Colonic mucosa (tissue), 4 donors: ENCODE measurements around the gene FBXW2. TPM values are rescaled to one million over a fixed set of nuclear protein-coding genes. Genes with fewer than 3 reads are reported as not detected.

Experiments used
- DNase-seq: peaks from one replicate; pipeline ENCODE4 v3.0.0-alpha.2; 2020
- H3K27ac ChIP-seq: fragments of 200-600 bp; one replicate; pipeline ENCODE4 v1.8.0; 2021
- H3K27me3 ChIP-seq: fragments of 200-600 bp; one replicate; pipeline ENCODE4 v1.8.0; 2021
- H3K36me3 ChIP-seq: fragments of 200-600 bp; one replicate; pipeline ENCODE4 v1.8.0; 2021
- H3K4me1 ChIP-seq: fragments of 200-600 bp; one replicate; pipeline ENCODE4 v1.8.0; 2021; ENCODE audit warnings: mild to moderate bottlenecking
- H3K4me3 ChIP-seq: fragments of 200-600 bp; one replicate; pipeline ENCODE4 v1.8.0; 2021
- H3K9ac ChIP-seq, 2 donors: one replicate each; pipeline ENCODE4 v1.7.0; 2013; ENCODE audit warnings: control low read depth in 2 of 2, low read depth in 2 of 2, low read length in 2 of 2
- H3K9me3 ChIP-seq: fragments of 200-600 bp; one replicate; pipeline ENCODE4 v1.8.0; 2021
- intact Hi-C: fragments of 100-400 bp; cut with DNase I; formaldehyde crosslinking; loops from one replicate; pipeline ENCODE4 v1.14.1; 2022
- total RNA-seq, 2 donors: library from RNA; stranded (reverse); fragmentation: NEBNext Ultra II Directional in 1 of 2; extraction: Animal tissue kit (Norgen Biotek cat#: 25700) in 1 of 2; gene quantifications; one replicate each; pipeline ENCODE4 v1.2.1, GENCODE V29; 2021
- TF ChIP-seq, protein P1 (sequence below): fragments of 200-600 bp; IDR thresholded peaks from one replicate; pipeline ENCODE4 v1.8.0; 2022; ENCODE audit warnings: antibody characterized with exemption, mild to moderate bottlenecking
- donor health status: healthy.
- donor health status: DM: no; HTN: no; CAD: no.
- donor health status: DM: no; HTN: no; CAD: no.

Gene FBXW2
- total RNA-seq, 2 donors from 2014 or later = 52.1 to 53.5 TPM

- TF ChIP-seq, protein P1, sequence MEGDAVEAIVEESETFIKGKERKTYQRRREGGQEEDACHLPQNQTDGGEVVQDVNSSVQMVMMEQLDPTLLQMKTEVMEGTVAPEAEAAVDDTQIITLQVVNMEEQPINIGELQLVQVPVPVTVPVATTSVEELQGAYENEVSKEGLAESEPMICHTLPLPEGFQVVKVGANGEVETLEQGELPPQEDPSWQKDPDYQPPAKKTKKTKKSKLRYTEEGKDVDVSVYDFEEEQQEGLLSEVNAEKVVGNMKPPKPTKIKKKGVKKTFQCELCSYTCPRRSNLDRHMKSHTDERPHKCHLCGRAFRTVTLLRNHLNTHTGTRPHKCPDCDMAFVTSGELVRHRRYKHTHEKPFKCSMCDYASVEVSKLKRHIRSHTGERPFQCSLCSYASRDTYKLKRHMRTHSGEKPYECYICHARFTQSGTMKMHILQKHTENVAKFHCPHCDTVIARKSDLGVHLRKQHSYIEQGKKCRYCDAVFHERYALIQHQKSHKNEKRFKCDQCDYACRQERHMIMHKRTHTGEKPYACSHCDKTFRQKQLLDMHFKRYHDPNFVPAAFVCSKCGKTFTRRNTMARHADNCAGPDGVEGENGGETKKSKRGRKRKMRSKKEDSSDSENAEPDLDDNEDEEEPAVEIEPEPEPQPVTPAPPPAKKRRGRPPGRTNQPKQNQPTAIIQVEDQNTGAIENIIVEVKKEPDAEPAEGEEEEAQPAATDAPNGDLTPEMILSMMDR = no peak
- DNase-seq = no peak
- Histone ChIP-seq H3K27ac (no peak overlapping the region), H3K9me3 (no peaks in the 10 kb centered on the region), H3K9ac (no peak overlapping the region), H3K4me1 (no peaks in the 10 kb centered on the region), H3K36me3 (no peaks in the 10 kb centered on the region), H3K27me3 (no peaks in the 10 kb centered on the region), H3K4me3 (no peak overlapping the region)
- intact Hi-C loops = no loop called here
Measured at GRCh38 chr9:120720404-120720803, 72.8 kb downstream of the FBXW2 start.

DNA sequence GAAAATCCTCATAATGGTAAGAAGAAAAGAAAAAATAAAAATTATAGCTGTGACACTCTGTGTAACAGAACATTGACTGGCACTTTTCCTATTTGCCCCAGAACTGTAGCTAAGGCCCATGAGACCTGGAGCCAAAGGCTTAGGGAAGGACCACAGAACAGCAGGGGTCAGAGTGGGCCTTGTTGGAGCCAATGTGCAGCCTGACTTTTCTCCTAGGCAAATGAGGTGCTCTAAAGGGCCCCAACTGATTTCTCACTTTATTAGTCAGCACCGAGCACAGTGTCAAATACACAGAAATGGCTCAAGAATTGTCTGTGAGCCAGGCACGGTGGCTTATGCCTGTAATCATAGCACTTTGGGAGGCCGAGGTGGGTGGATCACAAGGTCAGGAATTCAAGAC is 74.9 kb downstream of the FBXW2 start:
- Histone ChIP-seq H3K4me3 (no peak overlapping the region), H3K4me1 (no peaks in the 10 kb centered on the region), H3K27ac (no peak overlapping the region), H3K9me3 (no peaks in the 10 kb centered on the region), H3K36me3 (no peaks in the 10 kb centered on the region), H3K9ac (no peak overlapping the region), H3K27me3 (no peaks in the 10 kb centered on the region)
- intact Hi-C loops = no loop called here
- TF ChIP-seq, protein P1 = no peak
- no peak for DNase-seq

- TF ChIP-seq, protein P1 = no peak
- H3K9ac ChIP-seq = no peak overlapping the region
- no peak overlapping the region for H3K4me3 ChIP-seq
- intact Hi-C loops = no loop called here
- H3K4me1 ChIP-seq = no peaks in the 10 kb centered on the region
- H3K36me3 ChIP-seq = no peaks in the 10 kb centered on the region
- no peaks in the 10 kb centered on the region for H3K27me3 ChIP-seq
- DNase-seq = no peak
- no peaks in the 10 kb centered on the region for H3K9me3 ChIP-seq
- H3K27ac ChIP-seq = no peak overlapping the region
Measured at GRCh38 chr9:120717176-120717575, 76.0 kb downstream of the FBXW2 start.

DNA sequence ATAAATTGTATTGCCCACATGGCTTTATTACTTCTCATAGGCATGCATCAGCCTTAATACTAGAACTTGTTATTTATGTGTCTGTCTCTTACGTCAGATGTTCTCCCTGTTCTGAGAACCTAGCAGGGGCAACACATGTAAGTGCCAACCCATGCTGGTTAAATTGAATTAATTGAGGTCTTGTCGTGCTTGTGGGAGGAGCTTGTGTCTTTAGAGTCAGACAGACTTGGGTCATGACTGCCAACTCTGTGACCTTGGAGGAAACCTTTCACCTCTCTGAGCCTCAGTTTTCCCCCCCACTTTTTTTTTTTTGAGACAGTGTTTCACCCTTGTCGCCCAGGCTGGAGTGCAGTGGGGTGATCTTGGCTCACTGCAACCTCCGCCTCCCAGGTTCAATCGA is 76.7 kb downstream of the FBXW2 start:
- Histone ChIP-seq H3K27me3 (no peaks in the 10 kb centered on the region), H3K4me3 (no peak overlapping the region), H3K9ac (no peak overlapping the region), H3K36me3 (no peaks in the 10 kb centered on the region), H3K4me1 (no peaks in the 10 kb centered on the region), H3K27ac (no peak overlapping the region), H3K9me3 (no peaks in the 10 kb centered on the region)
- intact Hi-C loops = no loop called here
- TF ChIP-seq, protein P1 = no peak
- no peak for DNase-seq

GRCh38 chr9:120715389-120715924 is 77.8 kb downstream of the FBXW2 start:
- Histone ChIP-seq H3K27ac (no peak overlapping the region), H3K9ac (peak overlapping the region; percentile 85 to 87)

More at GRCh38 chr9:120715389-120715924, 77.8 kb downstream of the FBXW2 start:
- H3K4me3 ChIP-seq = no peak overlapping the region
- H3K9me3 ChIP-seq = no peaks in the 10 kb centered on the region
- intact Hi-C loops = no loop called here
- TF ChIP-seq, protein P1 = no peak
- peak; percentile 56 for DNase-seq
- no peaks in the 10 kb centered on the region for H3K36me3 ChIP-seq
- peaks cover 4% of the 10 kb centered on the region for H3K4me1 ChIP-seq
- H3K27me3 ChIP-seq = no peaks in the 10 kb centered on the region
